Measurements from ENCODE around the gene SPNS3. TPM values are rescaled to one million over a fixed set of nuclear protein-coding genes. Genes with fewer than 3 reads are reported as not detected.

SPNS3 gene
- total and polyA plus RNA-seq, 8 donors, result 0.37 to 0.92 (median 0.54) TPM; not detected in 4

GRCh38 chr17:4509923-4510617, 76.3 kb downstream of the SPNS3 start:
- Histone ChIP-seq H3K27me3 (peaks cover 0 to 4% (median 0%) of the 10 kb centered on the region in 3 donors), H3K4me1 (peaks cover 61 to 95% (median 79%) of the 10 kb centered on the region in 4 donors), H3K4me3 (no peak overlapping the region), H3K36me3 (no peaks in the 10 kb centered on the region), H3K27ac (peak overlapping the region; percentile 4 to 90 (median 64)), H3K9me3 (no peaks in the 10 kb centered on the region)
- intact Hi-C loops (cut with DNase I; ENCODE audit: low total_unique reads), result no loop called here
- peak in 1 of 2 donors; percentile 51 for DNase-seq
- TF ChIP-seq EP300 (IDR thresholded peaks at IDR 0.05), result no peak
- TF ChIP-seq POLR2A (IDR thresholded peaks at IDR 0.05), result no peak
- no peak for TF ChIP-seq POLR2AphosphoS5 (IDR thresholded peaks at IDR 0.05)
- TF ChIP-seq, protein P1, sequence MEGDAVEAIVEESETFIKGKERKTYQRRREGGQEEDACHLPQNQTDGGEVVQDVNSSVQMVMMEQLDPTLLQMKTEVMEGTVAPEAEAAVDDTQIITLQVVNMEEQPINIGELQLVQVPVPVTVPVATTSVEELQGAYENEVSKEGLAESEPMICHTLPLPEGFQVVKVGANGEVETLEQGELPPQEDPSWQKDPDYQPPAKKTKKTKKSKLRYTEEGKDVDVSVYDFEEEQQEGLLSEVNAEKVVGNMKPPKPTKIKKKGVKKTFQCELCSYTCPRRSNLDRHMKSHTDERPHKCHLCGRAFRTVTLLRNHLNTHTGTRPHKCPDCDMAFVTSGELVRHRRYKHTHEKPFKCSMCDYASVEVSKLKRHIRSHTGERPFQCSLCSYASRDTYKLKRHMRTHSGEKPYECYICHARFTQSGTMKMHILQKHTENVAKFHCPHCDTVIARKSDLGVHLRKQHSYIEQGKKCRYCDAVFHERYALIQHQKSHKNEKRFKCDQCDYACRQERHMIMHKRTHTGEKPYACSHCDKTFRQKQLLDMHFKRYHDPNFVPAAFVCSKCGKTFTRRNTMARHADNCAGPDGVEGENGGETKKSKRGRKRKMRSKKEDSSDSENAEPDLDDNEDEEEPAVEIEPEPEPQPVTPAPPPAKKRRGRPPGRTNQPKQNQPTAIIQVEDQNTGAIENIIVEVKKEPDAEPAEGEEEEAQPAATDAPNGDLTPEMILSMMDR (IDR thresholded peaks at IDR 0.05), result no peak
- WGBS, 5 donors, result 54 to 80% (median 74%) methylated on average over 15 to 21 of the region's 21 CpGs

- H3K4me1 ChIP-seq, result peaks cover 63 to 95% (median 80%) of the 10 kb centered on the region in 4 donors
- no peaks in the 10 kb centered on the region for H3K9me3 ChIP-seq
- TF ChIP-seq POLR2AphosphoS5 (IDR thresholded peaks at IDR 0.05), result no peak
- TF ChIP-seq POLR2A (IDR thresholded peaks at IDR 0.05), result no peak
- TF ChIP-seq, protein P1 (IDR thresholded peaks at IDR 0.05), result no peak
- TF ChIP-seq EP300 (IDR thresholded peaks at IDR 0.05), result no peak
- intact Hi-C loops (cut with DNase I; ENCODE audit: low total_unique reads), result no loop called here
- no peak overlapping the region for H3K4me3 ChIP-seq
- H3K36me3 ChIP-seq, result no peaks in the 10 kb centered on the region
- H3K27me3 ChIP-seq, result peaks cover 0 to 4% (median 0%) of the 10 kb centered on the region in 3 donors
- DNase-seq, result no peak
- H3K27ac ChIP-seq, result peak overlapping the region in 4 of 5 donors; percentile 55 to 90 (median 68)
- WGBS, 5 donors, result 72 to 81% (median 76%) methylated on average over 11 of the region's 11 CpGs
Measured at GRCh38 chr17:4510618-4510941, 76.8 kb downstream of the SPNS3 start.

DNA sequence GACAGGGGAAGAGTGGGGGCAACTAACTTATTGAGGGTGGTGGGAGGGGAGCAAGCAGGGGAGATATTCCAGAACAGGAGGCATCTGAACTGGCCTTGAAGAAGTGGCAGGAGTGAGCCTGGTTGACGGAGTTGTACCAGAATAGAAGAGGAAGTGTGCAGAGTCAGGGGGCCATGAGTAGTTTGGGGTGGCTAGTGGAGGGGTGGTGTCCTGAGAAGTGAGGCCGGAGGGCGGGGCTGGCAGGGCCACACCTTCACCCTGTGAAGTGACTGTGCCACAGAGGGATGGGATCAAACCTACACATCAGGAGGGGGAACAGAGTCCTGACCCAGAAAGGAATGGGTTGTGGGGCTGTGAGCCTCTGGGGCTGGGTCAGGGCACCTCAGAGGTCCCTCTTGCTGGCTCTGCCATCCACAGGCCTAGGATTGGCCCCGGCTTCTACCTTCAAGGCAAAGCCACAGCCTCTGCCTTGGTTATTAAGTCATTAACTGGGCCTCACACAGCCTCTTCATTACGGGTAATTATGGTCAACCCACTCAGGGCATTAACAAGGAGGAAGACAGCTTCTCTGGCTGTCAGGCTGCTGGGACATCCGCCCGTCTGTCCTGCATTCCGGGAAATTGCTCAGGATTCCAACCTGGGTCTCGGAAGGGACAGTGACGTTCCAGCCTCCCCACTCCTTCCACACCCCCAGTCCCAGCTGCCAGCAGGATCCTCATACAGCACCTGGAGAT, 77.6 kb downstream of the SPNS3 start:
- Histone ChIP-seq H3K9me3 (no peaks in the 10 kb centered on the region), H3K4me1 (peaks cover 62 to 95% (median 78%) of the 10 kb centered on the region in 4 donors), H3K27ac (peak overlapping the region in 4 of 5 donors; percentile 55 to 90 (median 68)), H3K27me3 (peaks cover 0 to 4% (median 0%) of the 10 kb centered on the region in 3 donors), H3K4me3 (no peak overlapping the region), H3K36me3 (no peaks in the 10 kb centered on the region)
- TF ChIP-seq, protein P1 (IDR thresholded peaks at IDR 0.05), result no peak
- no peak for TF ChIP-seq EP300 (IDR thresholded peaks at IDR 0.05)
- TF ChIP-seq POLR2AphosphoS5 (IDR thresholded peaks at IDR 0.05), result no peak
- no peak for TF ChIP-seq POLR2A (IDR thresholded peaks at IDR 0.05)
- 80 to 89% (median 84%) methylated on average over 8 to 10 of the region's 10 CpGs for WGBS, 5 donors
- intact Hi-C loops (cut with DNase I; ENCODE audit: low total_unique reads), result no loop called here
- DNase-seq, result no peak

DNA sequence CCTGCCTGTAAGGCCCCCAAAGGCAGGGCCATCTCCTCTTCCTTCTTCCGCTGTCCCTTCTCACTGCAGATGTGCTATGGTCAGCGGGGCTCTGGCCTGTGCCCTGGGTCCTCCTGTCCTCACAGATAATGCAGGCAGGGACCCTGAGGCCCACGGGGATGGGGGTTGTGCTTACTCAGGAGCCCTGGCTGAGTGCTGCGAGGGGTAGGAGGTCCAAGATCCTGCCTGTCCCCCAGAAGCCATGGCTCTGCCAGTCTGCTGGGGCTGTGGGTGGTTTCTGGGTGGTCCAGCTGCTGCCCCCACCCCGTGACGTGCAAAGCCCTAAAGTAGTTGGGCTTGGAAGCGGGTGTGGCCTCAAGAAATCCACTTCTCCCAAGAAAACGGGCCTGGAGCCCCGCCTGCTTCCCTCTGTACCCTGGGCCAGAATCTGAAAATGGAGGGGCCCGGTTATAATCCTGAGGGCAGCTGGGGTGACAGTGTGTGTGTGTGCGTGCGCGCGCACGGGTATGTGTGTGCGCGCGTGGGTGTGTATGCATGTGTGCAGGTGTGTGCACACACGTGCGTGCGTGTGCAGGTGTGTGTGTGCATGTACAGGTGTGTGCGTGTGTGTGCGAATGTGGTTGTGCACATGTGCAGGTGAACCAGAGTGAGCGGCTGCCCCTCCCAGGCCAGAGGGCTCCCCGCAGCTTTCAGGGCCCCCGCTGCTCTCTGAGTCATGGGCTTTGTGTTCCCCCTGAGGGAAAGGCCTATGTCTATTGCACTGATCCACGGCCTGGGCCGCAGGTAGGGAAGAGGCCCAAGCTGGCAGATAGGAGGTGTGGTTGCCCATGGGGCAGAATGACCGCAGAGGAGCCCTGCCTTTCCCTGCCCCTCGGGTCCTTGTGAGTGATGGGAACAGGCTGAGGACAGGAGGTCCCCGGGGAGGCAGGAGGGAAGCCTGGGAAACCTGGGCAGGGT, 78.7 kb downstream of the SPNS3 start:
- WGBS, 5 donors, result 80 to 87% (median 85%) methylated on average over 25 to 31 of the region's 31 CpGs
- TF ChIP-seq POLR2A (IDR thresholded peaks at IDR 0.05) (no peak), POLR2AphosphoS5 (IDR thresholded peaks at IDR 0.05) (no peak), EP300 (IDR thresholded peaks at IDR 0.05) (no peak)
- TF ChIP-seq, protein P1 (IDR thresholded peaks at IDR 0.05), result no peak
- Histone ChIP-seq H3K27me3 (no peaks in the 10 kb centered on the region), H3K27ac (peak overlapping the region in 4 of 5 donors; percentile 64 to 90 (median 76)), H3K4me1 (peaks cover 61 to 92% (median 75%) of the 10 kb centered on the region in 4 donors), H3K4me3 (no peak overlapping the region), H3K36me3 (no peaks in the 10 kb centered on the region), H3K9me3 (no peaks in the 10 kb centered on the region)
- intact Hi-C loops (cut with DNase I; ENCODE audit: low total_unique reads), result no loop called here
- no peak for DNase-seq
